ENCODE data around the gene ELMO2.

Gene ELMO2, protein sequence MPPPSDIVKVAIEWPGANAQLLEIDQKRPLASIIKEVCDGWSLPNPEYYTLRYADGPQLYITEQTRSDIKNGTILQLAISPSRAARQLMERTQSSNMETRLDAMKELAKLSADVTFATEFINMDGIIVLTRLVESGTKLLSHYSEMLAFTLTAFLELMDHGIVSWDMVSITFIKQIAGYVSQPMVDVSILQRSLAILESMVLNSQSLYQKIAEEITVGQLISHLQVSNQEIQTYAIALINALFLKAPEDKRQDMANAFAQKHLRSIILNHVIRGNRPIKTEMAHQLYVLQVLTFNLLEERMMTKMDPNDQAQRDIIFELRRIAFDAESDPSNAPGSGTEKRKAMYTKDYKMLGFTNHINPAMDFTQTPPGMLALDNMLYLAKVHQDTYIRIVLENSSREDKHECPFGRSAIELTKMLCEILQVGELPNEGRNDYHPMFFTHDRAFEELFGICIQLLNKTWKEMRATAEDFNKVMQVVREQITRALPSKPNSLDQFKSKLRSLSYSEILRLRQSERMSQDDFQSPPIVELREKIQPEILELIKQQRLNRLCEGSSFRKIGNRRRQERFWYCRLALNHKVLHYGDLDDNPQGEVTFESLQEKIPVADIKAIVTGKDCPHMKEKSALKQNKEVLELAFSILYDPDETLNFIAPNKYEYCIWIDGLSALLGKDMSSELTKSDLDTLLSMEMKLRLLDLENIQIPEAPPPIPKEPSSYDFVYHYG

DNA sequence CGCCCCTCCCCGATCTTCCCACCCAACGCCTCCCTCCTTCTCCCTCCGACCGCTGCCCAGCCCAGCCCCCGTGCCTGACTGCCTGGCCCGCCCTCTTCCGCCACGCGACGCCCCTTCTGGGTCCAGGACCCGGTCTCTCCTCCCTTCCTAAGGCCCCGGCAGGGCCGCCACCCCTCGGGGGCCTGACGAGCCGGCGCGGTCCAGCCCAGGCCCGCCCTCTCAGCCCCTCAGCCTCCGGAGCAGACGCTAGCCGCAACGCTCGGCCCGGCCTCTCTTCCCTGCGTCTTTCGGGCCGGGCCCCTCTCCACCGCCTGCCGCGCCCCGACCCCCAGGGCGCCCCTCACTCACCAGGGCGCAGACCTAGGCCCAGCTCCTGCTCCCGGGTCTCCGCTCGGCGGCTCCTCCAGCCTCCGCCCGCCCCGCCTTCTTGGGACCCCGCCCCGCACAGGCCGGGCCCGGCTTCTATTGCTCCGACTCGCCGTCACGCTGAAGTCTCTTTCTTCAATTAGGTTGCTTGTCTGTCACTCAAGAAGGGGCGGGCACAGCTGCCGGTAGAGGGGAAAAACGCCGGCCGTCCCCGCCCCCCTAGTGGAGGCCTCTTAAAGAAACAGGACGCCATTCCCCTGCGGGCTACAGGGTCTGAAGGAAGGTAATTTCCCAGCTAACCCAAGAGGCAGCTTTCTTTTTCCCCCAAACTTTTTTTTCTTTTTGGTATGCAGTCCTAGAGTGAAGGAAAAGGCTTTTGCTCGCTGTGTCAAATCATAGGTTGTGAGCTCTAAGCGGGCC lies at the start of gene ELMO2:
Gene ELMO2 (minus strand): TSS at position 416 of the 786 bp plus-strand sequence. CDS start 12,133 bp downstream, outside the sequence.
- peak; percentile 92 for DNase-seq

DNA sequence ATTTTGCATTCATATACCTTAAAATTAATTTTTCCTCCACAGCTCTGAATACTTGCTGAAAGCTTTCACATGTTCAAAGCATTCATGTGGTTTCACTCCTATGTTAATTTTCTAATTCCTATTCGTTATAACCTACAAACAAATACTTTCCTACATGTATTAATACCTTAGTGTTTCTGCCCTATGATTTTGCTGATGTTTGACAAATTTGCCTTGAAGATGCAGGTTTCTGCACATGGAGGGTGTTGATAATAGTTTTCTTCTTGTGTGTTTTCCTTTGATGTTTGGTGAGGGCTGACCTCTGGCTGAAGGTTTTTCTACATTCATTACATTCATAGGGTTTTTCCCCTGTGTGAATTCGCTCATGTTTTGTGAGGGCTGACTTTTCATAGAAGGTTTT lies 49.3 kb upstream of the ELMO2 start:
- DNase-seq, result no peak

DNA sequence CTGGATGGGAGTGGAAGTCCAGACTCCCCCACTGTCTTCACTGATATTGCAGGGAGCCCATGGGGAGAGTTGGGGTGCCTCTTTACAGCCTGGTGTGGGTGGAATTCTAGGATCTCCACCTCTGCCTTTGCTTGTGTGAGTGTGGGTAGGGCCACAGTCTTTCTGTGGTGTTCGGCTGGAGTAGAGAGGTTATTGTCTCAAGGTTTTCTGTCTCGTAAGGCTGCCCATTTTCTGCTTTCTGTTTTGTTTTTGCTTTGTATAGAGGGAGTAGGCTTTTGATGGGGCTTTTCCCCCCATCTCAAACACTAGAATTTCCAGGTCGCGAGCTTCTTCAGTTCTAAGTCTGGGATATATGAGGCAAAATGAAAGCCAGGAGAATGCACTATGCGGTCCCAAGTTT lies 40.4 kb upstream of the ELMO2 start:
- no peak for DNase-seq

DNA sequence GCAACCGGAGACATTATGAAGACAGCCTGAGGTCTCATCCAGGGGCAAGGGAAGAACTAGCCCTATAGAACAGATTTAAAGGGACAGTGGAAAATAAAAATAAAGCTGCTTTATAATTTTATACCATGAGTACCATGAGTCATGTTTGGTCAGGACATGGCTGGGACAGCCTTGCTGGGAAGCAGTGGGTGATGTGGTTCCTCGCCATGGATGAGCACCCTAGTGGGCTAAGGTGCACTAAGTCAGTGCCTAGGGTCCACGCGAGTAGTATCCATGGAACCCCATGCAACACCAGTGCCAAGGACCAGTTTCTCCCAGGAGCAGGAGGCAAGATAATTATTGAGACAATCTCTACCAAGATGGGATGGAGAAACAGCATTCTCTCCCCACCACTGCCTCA lies 33.4 kb upstream of the ELMO2 start:
- no peak for DNase-seq

DNA sequence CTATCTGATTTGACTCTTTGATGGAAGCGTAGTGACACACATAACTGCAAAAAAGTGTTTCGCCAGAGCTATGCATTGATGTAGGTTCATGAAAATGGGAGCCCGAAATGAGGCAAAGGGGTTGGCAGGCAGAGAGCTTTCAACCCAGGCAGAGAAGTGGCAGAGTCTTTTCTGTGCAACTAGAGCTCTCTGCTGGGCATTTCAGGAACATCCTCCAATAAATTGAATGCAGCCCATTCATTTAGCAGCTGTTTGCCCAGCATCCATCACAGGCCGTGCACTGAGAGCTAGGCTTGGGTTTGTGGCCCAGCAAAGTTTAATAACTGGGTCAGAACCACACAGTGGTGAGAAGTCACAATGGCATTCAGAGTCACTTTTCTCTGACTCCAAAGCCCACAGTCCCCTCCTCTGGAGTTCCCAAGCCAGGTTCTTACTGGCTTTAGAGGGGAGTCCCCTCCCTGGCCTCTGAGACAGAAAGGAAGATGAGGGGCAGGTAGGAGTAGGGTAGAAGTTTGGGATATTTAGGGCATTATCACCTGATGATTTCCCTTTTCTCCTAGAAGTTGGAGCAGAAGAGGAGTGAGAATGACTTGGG lies 31.8 kb upstream of the ELMO2 start:
- peak; percentile 5 for DNase-seq

DNA sequence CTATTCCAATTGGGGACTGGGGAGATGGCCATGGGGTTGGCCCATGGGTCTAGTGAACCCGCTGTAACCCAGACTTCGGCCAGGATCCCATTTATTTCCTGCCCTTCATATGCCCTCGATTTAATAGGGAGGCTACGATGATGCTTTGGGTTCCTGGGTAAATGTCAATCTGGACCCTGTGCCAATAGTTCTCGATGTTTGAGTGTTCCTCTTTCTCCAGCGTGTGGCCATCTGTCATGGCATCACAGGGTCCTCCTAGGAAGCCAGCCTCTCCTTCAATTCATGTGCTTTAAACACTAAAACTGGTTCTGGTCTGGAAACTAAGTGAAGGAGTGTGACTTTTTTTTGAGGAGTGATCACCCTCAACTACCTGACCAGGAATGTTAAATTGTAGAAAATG lies 28.7 kb upstream of the ELMO2 start:
- DNase-seq, result no peak

DNA sequence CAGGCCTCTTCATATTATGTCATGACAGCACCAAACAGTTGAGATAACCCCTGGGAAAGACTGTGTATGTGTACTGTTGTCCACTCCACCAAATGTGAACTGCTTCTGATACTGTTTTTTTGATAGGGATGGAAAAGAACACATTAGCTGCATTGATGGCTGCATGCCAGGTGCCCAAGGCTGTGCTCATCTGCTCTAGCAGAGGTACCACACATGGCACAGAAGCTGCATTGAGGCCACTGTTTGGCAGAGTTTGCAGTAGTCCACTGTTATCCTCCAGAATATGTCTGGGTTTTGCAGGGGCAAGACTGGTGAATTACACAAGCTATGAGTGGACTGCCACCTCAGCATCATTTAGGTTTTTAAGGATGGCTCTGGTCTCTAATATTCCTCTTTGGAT lies 28.2 kb upstream of the ELMO2 start:
- no peak for DNase-seq

DNA sequence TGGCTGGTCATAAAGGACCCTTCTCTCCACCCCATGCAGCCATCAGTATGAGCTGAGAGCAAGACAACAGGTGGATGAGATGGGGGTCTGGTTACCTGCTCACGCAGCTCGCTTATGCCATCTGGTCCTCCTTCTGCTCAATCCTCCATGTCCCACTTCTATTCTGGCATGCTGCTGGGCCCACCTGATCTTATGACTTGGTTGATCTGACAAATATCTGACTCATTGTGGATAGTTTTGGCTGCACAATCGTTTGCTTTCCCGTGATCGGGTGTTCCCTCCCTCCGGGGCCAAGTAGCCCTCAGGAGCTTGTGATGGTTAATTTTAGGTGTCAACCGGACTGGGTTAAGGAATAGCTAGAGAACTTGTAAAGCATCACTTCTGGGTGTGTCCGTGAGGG lies 26.6 kb upstream of the ELMO2 start:
- no peak for DNase-seq

DNA sequence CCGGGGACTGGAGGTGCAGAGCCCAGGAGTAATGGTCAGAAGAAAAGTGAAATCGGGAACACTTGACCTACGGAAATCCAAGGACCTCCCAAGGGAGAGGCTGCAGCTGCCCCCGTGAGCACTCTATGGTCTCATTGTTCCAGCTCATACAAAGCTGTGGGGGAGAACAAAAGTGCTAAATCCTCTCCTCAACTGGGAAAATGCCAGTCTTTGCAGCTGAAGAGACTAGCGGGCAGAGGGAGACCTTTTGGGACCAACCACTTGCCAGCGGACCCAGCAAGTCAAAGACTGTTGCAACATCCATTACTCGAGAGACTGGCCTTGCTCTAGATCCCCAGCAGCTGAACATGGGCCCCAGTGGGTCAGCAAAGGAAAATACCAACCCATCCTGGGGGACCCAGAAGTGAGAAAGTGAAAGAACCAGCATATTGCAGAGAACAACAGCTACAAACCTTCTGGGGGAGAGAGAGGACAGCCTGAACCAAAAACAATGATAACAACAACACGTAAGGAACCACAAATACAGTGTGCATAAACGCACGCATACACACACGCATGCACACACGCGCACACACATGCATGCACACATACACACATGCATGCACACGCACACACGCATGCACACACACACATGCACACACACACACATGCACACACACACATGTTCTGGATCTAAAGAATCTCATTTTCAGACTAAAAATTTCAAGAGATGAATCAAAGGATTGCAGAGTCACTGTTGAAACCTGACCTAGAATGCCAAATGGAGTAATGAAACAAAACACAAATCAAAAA lies 24.7 kb upstream of the ELMO2 start:
- no peak for DNase-seq

DNA sequence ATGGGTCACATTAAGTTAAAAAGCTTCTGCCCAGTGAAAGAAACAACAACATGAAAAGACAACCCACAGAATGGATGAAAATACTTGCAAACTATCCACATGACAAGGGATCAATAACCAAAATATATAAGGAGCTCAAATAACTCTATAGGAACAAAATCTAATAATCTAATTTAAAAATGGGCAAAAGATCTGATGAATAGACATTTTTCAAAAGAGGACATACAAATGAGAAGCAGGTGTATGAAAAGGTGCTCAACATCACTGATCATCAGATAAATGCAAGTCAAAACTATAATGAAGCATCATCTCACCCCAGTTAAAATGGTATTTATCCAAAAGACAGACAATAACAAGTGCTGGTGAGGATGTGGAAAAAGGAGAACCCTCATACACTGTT lies 21.0 kb upstream of the ELMO2 start:
- no peak for DNase-seq

DNA sequence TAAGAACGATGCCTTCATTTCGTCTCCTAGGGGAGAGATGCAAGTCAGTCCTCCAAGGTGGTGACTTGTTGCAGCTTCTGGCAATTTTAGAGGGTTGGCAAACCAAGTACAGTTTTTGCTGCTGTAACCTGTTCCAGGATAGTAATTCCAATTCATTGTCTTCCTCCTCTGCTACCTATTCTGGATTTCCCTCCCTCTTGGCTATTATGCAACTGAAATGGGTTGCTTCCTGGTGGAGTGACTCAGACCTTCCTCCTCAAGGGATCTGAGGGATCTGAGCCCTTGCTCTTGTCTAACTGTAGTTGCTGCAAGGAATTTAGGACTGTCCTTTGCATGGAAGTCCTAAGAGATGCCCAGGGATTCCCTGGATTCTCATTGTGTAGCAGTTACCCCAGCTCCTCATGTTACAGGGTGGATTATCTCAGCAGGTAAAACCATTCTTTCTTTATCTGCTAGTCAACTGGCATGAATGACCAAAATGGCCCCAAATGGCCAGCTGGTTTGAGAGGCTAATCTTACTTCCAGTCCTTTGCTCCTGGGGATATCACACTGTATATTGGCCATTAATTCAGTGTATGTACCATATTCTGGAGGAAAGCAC lies 17.6 kb upstream of the ELMO2 start:
- no peak for DNase-seq

DNA sequence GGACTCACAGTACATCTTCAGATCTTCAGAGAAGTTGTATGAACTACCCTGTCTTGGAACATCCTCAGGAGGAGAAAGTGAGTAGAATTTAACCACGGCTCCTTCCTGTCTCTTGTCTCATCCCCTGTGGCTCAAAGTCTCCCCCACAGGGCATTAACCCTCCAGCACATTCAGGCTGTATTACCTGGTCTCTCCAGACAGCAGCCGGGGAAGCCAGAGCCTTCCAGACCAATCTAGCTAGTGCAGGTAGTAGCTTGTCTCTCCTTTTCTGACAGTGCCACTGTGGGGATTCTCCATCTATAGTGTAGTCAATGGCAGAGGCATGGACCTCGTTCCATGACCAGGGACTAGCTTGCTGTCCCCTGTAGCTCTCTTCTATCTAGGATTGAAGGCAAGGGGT lies 16.9 kb upstream of the ELMO2 start:
- no peak for DNase-seq

DNA sequence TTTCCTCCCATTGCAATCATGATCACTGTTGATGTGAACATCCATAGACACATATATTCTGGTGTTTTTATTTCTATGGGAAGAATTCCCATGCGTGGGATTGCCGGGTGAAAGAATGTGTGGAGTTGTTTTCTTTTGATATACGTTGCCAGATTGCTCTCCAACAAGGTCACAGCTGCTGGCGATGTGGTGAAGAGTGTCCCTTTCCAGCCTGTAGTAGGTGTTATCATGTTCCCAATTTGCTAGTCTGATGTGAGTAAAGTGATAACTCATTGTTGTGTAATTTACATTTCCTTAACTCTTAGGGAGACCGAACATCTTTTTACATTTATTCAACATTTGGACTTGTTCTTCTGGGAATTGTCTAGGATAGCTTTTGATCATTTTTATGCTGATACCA lies 14.5 kb upstream of the ELMO2 start:
- no peak for DNase-seq

DNA sequence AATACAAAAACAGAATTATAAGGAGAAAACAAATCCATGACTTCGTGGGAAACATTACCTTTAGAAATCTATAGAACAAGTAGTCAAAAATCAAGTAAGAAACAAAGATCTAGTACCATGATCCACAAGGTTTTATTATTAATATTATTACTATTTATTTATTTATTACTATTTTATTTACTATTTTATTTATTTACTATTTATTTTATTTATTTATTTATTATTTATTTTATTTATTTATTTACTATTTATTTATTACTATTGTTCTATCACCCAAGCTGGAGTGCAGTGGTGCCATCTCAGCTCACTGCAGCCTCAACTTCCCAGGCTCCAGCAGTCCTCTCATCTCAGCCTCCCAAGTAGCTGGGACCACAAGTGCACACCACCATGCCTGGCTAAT lies 13.5 kb upstream of the ELMO2 start:
- DNase-seq, result no peak

DNA sequence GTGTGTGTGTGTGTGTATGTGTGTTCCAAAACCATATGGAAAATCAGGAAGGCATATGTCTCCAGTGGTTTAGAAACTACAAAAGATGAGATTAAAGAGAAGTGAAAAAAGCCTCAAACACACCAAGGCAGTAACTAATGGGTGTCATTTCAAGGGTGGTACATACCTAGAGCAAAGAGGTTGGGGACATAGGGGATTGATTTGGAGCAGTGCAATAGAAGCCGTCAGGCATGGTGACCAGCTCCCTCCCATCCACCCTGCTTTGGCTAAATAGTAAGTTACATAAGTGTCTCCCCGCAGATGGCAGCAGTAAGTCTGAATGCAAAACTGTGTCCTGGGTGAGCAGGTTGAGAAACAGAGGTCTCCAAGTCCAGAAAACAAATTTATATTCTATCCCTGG lies 10.4 kb upstream of the ELMO2 start:
- DNase-seq, result no peak

DNA sequence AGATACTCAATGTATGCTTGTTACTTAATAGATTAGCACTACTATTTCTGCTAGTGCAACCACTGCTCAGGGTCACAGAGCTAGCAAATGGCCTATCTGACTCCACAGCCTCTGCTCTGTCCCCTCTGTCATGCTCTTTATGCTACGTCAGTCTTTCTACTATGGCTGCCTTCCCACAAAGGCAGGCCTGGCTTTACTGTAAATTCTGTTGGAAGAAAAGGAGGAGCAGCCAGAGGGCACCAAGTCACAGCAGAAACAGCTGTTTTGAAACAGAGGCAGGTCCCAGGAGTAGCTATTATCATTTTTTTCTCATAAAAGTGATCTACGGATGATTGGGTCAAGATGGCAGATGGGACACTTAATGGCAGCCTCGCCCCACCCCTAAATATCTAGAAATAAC lies 10.0 kb upstream of the ELMO2 start:
- DNase-seq, result no peak

DNA sequence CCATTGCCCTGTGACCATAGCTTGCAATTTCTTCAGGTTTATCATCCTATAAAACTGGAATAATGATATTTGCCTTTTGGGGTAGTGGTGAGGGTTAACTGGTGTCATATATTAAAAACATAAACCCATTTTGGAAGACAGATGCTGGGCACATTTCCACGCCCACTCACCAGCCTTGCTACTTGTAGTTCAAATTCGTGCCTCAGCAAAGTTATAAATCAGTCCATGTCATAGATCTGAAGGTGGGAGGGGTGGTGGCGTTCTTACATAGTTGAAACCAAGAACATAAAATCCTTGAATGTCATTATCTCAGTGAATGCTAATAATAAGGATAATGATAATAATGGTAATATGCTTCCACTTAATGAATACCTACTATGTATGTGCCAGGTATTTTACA lies 9.4 kb upstream of the ELMO2 start:
- DNase-seq, result no peak

DNA sequence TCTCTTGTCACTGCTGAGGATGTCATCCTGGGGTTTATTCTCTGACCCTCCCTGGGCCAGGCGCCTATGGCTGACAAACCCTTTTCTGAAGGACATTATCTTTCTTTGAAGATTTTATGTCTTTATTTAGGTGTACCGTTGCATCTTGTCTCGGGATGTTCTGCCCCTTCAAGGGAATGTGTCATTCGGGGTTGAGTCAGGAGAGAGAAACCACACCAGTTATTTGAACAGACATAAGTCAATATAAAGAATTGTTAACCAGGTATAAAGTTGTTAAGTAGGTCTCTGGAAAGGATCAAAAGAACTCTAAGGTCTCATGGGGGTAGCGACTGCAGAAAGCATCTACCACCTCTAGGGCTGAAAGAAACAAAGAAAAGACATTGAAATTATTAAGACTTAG lies 8.2 kb upstream of the ELMO2 start:
- no peak for DNase-seq

DNA sequence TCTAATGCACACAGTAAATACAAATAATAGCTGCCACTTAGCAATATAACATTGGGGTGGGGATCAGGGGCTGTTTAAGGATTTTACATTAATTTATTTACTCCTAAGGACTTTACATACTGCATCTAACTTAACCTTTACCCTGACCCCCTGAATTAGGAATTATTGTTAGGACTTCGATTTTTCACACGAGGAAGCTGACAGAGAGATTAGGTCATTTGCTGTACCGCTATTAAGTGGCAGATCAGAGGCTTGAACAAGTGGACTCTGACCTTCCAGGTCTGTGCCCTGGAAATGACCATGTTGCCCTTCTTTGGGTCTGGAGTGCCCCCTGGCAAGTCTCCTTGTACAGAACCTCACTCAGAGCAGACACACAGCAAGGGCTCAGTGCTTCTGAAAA lies 5.2 kb upstream of the ELMO2 start:
- DNase-seq, result no peak

DNA sequence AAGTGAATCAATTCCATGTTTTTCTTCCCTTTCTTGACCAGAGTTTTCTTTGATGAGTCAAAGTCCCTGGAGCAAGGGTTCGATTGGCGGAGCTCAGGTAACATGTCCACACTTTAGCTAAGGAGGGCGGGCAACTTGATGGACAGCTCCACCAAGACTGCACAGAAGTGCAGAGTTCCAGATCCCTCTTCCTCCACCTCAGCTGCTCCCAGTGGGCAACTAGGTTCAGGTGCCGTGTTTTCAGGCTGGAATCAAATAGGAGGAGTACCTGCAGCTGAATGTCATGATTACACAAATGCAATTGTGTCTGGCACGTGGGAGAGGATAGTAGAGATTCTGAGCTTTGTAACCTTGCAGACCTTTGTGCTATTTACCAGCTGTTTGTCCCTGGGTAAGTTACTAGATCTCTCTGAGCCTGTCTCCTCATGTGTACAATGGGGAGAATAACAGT lies 1.9 kb upstream of the ELMO2 start:
- DNase-seq, result no peak

DNA sequence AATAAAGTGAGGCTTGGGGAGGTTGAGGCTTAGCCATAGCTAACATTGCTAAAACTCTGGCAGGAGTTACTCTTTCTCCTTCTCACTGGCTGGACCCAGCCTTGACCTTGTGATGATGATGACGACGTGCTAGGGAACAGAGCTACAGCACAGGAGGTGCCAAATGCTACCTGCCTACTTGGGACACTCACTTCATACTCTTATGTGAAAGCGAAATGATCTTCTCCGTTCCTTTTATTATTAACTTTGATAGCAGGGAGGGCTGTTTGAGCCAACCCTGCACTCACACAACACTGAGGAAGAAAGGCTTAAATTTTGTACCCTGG lies 1.2 kb upstream of the ELMO2 start:
- no peak for DNase-seq

DNA sequence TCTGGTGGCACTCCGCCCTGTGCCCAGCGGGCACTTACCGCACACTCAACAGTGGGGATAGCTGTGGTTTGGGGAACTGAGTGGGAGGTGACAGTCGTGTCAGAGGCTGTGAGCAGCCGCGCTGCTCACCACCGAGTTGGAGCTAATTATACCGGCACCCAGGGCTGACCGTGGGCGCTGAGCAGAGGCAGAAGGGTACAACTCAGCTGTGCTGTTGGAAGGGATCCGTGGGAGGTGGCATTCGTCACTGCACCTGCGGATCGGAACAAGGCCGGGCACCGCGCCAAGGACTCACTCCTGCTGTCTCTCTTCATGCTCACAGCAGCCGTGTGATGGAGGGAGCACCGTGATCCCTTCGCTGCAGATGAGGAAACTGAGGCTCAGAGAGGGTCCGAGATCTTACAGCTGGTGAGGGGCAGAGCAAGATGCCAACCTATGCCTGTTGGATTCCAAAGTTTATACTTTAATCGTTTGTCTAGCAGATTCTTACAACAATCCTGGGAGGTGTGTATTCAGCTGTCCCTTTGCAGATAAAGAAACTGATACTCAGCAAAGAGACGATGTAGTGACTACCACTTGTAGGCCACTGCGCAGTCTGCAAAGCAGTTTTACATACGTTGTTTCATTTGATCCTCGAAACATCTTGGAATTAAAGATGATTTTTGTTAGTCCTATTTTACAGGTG lies 713 bp upstream of the ELMO2 start:
- no peak for DNase-seq

All from NCI-H226 (cell line).